Fibroblast of lung (primary cell): ENCODE measurements around the gene PDHX.

Source experiments
- EZH2 ChIP-seq: IDR thresholded peaks from 2 replicates; pipeline ENCODE4 v1.5.1; 2012; ENCODE audit warnings: low read length, control low read depth, mild to moderate bottlenecking; ENCODE audit errors: missing control alignments
- TF ChIP-seq, protein P1 (sequence below), 2 donors: IDR thresholded peaks in 1 of 2; conservative IDR thresholded peaks in 1 of 2; 1 replicate in 1 of 2; 2 replicates in 1 of 2; pipeline ENCODE4 v1.5.1; 2011 to 2012; ENCODE audit warnings: low read length in 2 of 2, control low read depth in 1 of 2, inconsistent platforms in 1 of 2, low read depth in 1 of 2, mild to moderate bottlenecking in 1 of 2

DNA sequence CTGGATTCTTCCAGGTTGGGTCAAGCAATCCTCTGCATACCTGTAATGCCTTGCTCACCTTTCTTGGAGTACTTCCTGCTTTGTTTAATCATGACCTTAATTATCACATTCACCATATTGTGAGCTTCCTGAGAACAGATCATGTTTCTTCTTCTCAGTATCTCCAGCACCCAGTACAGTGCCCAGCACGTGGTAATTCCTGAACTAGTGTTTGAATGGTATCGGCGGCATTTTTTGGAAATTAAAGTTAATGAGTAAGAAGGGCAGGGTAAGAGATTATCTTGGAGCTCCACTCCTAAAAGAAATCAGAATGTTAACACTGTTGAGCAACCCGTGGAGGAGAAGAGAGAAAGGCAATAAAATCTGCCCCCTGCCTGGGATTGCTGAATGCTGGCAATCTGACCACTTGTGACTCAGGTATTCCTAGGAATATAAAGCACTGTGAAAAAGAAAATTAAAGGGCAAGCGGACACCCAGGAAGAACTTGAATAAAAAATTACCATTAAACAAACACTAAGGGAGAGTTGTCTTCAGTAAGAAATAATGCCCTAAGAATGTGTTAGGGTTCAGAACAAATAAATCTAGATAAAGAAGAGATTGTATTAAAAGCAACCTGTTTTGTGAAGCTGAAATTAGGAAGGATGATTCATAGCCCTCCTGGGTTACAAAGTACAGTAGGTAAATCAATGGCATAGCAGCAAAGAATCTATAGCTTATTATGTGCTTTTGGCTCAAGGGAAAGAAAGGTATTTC lies 92.9 kb downstream of the PDHX start:
- TF ChIP-seq, protein P1, sequence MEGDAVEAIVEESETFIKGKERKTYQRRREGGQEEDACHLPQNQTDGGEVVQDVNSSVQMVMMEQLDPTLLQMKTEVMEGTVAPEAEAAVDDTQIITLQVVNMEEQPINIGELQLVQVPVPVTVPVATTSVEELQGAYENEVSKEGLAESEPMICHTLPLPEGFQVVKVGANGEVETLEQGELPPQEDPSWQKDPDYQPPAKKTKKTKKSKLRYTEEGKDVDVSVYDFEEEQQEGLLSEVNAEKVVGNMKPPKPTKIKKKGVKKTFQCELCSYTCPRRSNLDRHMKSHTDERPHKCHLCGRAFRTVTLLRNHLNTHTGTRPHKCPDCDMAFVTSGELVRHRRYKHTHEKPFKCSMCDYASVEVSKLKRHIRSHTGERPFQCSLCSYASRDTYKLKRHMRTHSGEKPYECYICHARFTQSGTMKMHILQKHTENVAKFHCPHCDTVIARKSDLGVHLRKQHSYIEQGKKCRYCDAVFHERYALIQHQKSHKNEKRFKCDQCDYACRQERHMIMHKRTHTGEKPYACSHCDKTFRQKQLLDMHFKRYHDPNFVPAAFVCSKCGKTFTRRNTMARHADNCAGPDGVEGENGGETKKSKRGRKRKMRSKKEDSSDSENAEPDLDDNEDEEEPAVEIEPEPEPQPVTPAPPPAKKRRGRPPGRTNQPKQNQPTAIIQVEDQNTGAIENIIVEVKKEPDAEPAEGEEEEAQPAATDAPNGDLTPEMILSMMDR (conservative IDR thresholded peaks at IDR 0.05 in 1 of 2, IDR thresholded peaks at IDR 0.05 in 1 of 2; ENCODE audit: low read depth in 1 of 2, low read length in 2 of 2): no peak
- no peak for TF ChIP-seq EZH2
